HG02623 (cell line): ENCODE data around the gene RYR1.
A peak's percentile ranks its signal among the peaks of the same experiment; 100 is the strongest.
"Not testable (repeated sequence)": the region's sequence is repeated elsewhere in the genome, so short reads cannot be mapped to it uniquely, and the experiment has no call there.

ENCODE experiments used
- ATAC-seq: cut with Tn5 transposase; IDR thresholded peaks from one replicate; pipeline ENCODE4 v1.9.1; 2021; ENCODE audit warnings: moderate library complexity; ENCODE audit not compliant: unreplicated experiment

The RYR1 gene

DNA sequence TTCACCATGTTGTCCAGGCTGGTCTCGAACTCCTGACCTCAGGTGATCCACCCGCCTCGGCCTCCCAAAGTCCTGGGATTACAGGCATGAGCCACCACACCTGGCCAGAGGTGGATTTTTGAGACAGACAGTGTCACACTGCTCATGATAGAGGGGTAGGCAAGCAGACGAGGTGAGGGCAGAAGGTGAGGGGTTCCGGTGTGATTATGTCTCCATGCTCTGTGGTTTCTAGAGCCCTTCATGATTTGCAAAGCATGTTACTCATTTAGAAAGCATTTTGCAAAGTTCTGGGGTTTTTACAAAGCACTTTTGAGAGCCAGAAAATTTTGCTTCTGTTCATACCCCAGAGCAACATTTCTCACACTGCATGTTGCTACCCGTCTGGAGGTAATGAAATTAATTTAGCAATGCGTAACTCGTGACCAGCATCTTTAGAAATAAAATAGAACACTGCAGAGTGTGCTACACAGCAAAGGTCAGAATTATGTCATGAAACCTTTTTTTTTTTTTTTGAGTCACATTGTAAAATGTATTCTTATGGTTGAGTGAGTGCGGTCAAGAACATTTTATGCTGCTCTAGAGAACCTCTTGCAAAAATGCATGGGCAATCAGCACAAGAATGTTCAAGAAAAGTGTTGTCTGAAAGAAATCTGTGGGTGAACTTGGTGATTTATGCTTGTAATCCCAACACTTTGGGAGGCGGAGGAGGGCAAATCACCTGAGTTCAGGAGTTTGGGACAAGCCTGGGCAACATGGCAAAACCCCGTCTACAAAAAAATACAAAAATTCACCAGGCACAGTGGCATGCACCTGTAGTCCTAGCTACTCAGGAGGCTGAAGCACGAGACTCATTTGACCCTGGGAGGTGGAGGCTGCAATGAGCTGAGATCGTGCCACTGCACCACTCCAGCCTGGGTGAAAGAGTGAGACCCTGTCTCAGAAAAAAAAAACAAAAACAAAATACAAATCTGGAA, 126.2 kb downstream of the RYR1 start:
- peak; percentile 64 for ATAC-seq

DNA sequence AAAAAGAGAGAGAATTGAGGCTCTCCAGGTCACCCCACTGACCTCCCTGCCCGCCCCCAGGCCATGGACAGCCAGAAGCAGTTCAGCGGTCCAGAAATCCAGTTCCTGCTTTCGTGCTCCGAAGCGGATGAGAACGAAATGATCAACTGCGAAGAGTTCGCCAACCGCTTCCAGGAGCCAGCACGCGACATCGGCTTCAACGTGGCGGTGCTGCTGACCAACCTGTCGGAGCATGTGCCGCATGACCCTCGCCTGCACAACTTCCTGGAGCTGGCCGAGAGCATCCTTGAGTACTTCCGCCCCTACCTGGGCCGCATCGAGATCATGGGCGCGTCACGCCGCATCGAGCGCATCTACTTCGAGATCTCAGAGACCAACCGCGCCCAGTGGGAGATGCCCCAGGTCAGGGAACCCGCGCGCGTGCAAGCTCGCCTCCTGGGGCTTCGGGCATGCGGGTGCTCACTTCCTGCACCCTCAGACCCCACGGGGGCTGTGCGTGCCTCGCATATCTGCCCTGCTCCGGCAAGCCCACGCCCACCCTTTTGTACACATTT, 127.6 kb downstream of the RYR1 start:
- no peak for ATAC-seq

DNA sequence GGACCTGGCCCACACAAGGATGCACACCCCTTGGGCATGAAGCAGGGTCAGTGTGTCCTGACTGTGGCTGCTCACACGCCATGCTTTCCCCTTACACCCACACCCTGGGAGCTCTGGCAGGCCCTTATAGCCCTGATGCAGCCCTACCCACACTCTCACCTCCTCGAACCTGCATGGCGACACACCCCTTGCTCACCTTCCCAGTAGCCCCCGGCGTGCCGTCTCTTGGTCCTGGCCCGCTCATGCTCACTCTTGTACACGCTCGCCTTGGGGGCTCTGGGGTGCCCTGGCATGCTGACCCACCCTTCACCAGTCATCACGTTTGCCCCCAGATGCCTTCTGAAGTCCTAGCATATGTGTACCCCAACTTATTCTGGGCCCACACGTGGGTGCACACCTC, 128.2 kb downstream of the RYR1 start:
- ATAC-seq, result no peak

DNA sequence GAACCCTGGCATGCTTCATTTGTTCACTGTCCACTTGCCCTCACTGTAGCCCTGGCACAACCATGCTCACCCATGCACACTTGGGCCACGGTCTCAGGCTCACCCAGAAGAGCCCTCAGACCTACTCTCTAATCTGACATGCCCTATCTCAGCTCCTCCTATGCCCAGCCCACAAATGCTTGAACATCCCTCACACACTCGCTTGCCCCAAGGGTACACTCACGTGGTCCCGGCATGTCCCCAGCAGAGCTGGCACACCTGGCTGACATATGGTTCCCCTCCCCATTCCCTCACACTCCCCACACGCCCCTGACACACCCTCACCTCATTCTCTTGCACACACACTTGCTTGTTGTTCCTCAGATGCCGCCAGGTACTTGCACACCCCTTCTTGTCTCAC, 128.6 kb downstream of the RYR1 start:
- no peak for ATAC-seq

DNA sequence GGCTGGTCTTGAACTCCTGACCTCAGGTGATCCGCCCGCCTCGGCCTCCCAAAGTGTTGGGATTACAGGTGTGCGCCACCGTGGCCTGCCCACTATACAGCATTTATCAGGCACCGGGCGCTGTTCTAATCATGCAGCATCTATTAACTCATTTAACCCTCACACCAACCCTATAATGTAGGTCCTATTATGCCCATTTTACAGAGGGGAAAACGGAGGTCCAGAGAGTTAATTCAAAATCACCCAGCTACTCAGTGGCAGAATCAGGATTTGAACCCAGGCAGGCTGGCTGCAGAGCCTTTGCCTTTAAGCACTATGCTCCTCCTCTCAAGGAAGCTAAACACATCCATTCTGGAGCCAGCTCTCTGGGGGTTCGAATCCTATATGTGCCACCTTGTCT, 130.0 kb downstream of the RYR1 start:
- no peak for ATAC-seq

DNA sequence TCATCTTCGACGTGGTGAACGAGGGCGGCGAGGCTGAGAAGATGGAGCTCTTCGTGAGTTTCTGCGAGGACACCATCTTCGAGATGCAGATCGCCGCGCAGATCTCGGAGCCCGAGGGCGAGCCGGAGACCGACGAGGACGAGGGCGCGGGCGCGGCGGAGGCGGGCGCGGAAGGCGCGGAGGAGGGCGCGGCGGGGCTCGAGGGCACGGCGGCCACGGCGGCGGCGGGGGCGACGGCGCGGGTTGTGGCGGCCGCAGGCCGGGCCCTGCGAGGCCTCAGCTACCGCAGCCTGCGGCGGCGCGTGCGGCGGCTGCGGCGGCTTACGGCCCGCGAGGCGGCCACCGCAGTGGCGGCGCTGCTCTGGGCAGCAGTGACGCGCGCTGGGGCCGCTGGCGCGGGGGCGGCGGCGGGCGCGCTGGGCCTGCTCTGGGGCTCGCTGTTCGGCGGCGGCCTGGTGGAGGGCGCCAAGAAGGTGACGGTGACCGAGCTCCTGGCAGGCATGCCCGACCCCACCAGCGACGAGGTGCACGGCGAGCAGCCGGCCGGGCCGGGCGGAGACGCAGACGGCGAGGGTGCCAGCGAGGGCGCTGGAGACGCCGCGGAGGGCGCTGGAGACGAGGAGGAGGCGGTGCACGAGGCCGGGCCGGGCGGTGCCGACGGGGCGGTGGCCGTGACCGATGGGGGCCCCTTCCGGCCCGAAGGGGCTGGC, 131.6 kb downstream of the RYR1 start:
- ATAC-seq, result no peak

DNA sequence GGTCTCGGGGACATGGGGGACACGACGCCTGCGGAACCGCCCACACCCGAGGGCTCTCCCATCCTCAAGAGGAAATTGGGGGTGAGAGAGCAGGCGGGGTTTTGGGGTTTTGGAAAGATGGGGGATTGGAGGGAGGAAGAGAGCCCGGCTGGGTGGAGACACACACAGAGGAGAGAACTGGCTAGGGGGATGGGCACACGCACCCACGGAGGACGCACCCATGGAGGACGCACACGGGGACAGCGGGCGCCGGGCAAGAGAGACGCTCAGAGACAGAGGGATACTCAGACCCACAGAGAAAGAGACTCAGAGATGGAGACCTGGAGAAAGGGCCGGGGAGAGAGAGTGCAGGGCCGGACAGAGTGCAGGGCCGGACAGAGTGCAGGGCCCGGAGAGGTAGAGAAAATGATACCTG, 132.2 kb downstream of the RYR1 start:
- no peak for ATAC-seq

DNA sequence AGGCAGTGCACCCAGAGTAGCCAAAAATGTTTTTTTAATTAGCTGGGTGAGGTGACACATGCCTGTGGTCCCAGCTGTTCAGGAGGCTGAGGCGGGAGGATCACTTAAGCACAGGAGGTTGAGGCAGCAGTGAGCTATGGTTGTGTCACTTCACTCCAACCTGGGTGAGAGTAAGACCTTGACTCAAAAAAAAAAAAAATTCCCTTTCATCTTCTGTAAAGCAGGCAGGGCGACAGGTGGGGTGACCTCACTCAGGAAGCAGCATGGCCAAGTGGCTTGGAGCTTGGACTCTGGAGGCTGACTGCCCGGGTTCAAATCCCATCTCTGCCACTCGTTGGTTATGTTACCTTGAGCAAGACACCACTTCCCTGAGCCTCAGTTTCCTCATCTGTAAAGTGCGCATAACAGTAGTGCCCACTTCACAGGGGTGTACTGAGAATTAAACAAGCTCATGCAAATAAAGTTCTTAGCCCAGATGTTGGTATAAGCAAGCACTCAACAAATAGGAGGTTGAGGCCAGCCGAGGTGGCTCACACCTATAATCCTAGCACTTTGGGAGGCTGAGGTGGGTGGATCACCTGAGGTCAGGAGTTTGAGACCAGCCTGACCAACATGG, 136.0 kb downstream of the RYR1 start:
- ATAC-seq, result no peak

DNA sequence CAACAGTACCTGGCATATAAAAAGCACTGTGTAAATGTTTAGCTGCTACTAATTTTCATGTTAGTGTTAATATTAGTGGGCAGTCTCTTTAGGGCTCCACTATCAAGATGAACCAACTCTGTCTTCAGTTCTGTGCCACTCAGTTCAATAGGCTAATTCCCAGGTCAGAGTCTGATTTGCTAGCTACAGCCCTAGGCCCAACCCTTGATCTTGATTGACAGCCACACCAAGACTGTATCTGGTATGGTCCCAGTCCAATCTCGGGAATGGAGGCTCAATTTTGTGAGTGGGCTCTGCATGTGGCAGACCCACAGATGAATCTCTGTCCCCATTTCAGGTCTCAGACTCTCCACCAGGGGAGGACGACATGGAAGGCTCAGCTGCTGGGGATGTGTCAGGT, 138.2 kb downstream of the RYR1 start:
- no peak for ATAC-seq

DNA sequence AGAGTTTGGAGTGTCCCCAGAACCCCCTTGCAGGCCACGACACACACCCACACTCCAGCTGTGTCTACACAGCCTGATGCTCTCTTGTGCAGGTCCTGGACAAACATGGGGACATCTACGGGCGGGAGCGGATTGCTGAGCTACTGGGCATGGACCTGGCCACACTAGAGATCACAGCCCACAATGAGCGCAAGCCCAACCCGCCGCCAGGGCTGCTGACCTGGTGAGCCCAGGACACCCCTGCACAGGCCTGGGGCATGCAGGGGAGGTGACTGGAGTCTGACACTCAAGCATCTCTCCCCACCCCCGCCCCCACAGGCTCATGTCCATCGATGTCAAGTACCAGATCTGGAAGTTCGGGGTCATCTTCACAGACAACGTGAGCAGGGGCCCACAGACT, 144.3 kb downstream of the RYR1 start:
- ATAC-seq, result no peak

DNA sequence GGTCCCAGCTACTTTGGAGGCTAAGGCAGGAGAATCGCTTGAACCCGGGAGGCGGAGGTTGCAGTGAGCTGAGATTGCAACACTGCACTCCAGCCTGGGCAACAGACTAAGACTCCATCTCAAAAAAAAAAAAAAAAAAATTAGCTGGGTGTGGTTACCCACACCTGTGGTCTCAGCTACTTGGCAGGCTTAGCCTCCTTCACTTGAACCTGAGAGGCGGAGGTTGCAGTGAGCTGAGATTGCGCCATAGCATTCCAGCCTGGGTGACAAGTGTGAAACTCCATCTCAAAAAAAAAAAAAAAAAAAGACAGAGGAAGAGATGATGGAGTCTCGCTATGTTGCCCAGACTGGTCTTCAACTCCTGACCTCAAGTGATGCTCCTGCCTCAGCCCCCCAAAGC, 145.8 kb downstream of the RYR1 start:
- not testable (repeated sequence) for ATAC-seq

DNA sequence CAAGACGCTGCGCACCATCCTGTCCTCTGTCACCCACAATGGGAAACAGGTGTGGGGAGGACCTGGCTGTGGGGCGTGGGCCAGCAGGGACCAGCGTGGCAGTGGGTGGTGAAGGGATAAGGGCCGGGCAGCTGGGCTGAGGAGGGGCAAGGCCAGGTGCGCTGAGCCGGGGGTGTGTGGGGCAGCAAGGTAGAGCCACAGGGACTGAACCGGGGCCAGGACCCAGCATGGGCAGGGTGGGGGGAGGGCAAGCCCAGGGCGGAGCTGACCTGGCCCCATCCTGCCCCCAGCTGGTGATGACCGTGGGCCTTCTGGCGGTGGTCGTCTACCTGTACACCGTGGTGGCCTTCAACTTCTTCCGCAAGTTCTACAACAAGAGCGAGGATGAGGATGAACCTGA, 146.6 kb downstream of the RYR1 start:
- ATAC-seq, result no peak

DNA sequence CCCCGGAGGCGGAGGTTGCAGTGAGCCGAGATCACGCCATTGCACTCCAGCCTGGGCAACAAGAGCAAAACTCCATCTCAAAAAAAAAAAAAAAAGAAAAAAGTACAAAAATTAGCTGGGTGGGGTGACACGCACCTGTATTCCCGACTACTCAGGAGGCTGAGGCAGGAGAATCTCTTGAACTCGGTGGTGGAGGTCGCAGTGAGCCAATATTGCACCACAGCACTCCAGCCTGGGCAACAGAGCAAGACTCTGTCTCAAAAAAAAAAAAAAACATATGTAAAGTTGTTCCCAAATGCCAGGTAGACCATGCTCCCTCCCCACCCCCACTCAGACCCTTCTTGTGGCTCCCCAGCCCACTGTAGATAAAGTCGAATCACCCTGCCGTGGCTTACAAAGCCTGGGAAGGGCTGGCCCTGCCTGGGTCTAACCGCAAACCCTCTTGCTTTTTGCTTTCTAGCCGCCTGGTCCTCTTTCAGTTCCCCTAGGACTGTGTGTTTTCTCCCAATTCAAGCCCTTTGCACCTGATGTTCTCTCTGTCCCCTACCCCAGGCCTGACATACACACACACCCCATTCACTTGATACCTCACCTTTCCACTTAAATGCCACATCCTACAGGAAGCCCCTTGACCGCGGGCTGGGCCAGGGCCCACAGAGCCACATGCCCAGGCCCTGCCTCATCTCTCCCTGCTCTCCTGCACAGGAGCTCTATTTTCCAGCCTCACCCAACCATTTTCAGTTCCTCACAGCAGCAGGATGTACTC, 149.9 kb downstream of the RYR1 start:
- no peak for ATAC-seq

DNA sequence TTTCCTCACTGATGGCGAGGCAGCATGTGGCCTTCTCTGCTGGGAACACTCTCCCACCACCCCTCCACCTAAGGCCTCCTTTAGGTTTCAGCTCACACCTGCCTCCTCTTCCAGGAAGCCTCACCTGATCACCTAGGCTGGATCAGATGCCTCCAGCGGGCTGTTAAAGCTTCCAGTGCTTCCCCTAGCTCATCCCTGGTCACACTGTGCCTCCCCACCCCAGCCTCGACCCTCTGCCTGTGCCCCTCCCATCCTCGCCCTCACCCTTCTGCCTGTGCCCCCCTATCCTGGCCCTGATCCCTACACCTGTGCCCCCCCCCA, 150.5 kb downstream of the RYR1 start:
- no peak for ATAC-seq

DNA sequence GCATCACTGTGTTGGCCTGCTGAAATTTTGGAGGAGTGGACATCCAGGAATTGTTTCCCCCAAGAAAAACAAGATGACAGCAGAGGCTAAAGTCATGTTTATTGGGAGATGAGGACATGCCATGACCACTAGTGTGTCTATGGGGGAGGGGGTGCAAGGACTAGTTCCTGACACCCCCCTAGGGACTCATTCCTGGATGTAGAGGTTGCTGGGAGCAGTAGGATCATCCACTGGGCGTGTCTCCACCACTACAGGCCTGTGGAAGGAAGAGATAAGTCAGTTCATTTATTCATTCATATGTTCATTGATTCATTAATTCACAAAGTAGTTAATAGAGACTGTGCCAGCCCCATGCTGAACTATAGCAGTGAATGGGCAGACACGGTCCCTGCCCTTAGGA, 154.1 kb downstream of the RYR1 start:
- no peak for ATAC-seq

DNA sequence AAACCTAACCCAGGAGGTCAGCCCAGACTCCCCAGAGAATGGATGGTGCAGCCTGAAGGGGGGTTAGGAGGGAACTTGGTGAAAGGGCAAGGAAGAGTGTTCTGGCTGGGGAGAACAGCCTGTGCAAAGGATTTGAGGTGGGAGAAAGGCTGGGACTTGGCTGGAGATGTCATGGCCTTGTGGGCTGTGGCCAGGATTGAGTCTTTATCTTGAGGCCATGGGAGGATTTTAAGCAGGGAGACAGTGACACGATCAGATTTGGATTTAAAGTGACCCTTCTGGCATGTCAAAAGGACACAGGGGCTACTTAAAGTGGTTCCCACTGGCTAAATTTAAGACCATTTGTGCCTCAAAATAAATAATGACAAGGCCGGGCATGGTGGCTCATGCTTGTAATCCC, 154.6 kb downstream of the RYR1 start:
- ATAC-seq, result no peak

DNA sequence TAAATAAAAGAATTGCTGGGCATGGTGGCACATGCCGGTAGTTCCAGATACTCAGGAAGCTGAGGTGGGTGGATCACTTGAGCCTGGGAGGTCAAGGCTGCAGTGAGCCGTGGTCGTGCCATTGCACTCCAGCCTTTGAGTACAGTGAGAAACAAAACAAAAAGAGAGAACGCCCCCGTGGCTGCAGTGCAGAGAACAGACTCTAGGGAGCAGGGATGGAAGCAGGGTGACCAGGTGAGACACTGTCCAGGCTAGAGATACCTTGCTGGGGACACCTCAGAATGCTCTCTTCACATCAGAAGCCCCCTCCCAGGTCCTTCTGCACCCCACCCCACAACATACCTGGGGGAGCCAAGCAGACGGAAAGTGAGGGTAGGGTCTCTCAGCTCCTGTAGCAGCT, 159.4 kb downstream of the RYR1 start:
- no peak for ATAC-seq

DNA sequence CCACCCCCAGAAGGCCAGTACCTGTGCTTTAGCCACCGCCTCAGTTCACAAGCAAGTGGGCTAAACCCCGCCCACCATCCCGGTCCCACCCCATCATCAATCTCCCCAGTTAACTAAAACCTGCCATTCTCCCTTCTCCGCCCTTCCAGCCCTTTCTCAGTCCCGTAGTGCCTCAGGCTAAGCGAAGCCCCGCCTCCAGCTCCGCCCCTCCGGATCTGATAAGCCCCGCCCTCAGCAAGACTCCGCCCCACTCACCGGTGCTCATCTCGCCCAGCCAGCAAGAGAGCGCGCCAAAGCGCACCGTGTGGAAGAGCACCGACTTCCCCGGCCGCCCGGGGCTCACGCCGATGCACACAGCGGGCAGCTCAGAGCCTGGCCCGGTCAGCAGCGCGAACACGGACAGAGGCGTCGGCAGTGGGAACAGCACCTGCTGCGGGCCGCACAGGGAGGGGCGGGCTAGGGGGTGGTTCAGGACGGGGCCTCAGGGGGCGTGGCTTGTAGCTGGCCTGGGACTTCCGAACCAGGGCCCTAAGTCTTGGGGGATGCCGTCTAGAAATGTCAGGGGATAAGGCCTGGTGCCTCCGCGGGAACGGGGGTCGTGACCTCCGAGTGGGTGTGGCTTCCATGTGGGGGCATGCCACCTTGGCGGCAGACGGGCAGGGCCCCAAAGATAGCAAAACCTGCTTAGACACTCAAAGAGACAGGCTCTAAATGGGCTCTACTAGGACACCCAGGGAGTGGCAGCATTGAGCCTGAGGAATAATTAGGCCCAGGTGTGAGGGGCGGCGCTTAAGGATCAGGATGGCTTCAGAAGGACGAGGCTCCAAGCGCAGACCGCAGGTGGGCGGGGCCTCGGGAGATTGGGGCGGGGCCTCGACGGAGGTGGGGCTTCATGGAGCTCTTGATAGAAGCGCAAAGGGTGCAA, 162.8 kb downstream of the RYR1 start:
- no peak for ATAC-seq

DNA sequence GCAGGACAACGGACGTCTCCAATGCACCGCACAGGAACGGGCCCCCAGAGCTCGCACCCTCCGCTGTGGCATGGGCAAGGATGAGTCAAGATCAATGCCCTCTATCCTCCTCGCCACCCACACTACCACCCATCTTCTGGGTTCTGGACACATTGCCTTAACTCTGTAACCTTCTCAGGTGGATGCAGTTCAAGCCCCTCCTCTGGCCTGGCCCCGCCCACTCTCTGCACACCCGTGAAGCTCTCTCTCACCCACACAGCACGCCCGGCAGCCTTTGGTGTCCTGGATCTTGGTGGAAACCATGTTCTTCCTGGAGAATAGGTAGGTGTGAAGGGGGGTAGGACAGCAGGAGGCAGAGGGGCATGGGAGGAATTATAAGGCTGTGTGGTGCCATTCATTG, 163.6 kb downstream of the RYR1 start:
- ATAC-seq, result no peak

DNA sequence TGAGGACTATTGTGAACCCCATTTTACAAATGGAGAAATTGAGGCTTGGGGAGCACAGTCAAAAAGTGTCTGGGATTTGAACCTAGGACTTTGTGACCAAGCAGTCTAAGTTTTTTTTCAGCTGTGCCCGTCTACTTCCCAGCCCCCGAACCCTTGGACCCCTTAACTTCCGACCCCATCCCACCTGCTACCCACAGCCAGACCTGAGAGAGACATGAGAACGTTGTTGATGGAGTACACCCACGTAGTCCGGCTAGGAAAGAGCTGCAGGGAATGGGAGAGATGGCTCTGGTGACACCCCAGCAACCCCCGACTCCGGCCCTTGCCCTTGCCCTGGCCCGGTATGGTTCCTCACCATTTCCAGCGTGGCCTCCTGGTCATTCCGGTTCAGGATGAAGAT, 166.2 kb downstream of the RYR1 start:
- ATAC-seq, result no peak
